SK-N-DZ (cell line): Measurements from ENCODE around the gene SLC8A2. TPM values are rescaled to one million over a fixed set of nuclear protein-coding genes. Genes with fewer than 3 reads are reported as not detected.

Experiments used
- DNase-seq: peaks from one replicate; pipeline ENCODE4 v3.0.0-alpha.2; 2015; ENCODE audit warnings: low spot score
- polyA plus RNA-seq, 2 experiments: library from polyadenylated mRNA; depleted of rRNA; stranded (reverse); fragments of >200 nt; gene quantifications; 2 replicates each; pipeline ENCODE4 v1.2.3, GENCODE V29; 2014

The SLC8A2 gene, protein sequence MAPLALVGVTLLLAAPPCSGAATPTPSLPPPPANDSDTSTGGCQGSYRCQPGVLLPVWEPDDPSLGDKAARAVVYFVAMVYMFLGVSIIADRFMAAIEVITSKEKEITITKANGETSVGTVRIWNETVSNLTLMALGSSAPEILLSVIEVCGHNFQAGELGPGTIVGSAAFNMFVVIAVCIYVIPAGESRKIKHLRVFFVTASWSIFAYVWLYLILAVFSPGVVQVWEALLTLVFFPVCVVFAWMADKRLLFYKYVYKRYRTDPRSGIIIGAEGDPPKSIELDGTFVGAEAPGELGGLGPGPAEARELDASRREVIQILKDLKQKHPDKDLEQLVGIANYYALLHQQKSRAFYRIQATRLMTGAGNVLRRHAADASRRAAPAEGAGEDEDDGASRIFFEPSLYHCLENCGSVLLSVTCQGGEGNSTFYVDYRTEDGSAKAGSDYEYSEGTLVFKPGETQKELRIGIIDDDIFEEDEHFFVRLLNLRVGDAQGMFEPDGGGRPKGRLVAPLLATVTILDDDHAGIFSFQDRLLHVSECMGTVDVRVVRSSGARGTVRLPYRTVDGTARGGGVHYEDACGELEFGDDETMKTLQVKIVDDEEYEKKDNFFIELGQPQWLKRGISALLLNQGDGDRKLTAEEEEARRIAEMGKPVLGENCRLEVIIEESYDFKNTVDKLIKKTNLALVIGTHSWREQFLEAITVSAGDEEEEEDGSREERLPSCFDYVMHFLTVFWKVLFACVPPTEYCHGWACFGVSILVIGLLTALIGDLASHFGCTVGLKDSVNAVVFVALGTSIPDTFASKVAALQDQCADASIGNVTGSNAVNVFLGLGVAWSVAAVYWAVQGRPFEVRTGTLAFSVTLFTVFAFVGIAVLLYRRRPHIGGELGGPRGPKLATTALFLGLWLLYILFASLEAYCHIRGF
- 0.07 and 0.32 TPM in 2 replicates for polyA plus RNA-seq (2014; cell fraction: cytosol; rRNA removed)
- polyA plus RNA-seq (2014; cell fraction: nucleus; rRNA removed) = 0.66 TPM in 1 of 2 replicates, not detected in the other

DNA sequence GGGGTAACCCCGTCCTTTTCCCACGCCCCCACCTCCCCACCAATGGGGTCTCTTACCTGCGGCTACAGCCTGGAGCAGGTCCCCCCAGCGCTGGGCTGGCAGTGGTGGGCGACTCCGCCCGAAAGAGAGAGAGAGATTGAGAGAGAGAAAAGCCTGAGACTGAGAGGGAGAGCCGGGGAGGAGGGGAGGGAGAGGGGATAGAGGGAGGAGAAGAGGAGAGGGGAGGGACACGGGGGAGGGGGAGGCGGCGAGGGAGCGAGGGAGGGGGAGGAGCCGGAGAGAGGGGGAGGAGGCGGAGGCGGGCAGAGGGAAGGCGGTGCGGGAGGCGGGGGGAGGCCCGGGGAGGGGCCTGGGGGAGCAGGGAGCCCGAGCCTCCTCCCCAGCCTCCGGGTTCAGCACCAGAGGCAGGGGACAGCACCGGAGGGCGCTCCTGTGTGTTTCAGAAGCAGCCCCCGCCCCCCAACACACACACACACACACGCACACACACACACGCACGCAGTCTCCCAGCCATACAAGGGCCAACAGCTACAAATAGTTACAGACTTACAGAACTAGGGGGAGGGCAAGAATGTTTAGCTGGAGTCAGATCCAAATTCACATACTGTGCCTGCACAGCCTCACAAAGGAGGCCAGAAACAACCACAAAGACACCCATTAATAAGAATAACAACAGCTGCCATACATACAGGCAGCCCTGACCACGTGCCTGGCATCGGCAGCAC is at the start of gene SLC8A2:
SLC8A2 (minus strand) TSS at position 161 of the 725 bp plus-strand sequence. CDS start 5,490 bp downstream, outside the sequence.
- DNase-seq = peak; percentile 44

DNA sequence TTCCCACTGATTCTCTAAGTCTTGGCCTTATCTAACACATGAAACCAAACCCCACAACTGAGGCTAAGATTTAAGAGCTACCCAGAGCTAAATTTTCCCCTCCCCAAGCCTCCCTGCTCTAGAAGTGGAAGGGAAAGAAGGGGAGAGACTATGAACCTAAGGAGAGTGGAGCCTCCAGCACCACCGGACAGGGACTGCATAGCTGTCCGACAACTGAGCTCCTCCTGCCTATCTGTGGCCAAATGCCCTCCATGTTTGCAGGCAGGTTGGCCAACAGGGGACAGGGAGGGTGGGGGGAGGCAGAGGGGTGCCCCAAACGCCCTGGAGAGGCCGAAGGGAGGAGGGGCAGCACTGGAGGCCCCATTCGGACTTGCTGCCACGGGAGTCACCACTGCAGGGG is 49.1 kb upstream of the SLC8A2 start:
- DNase-seq = no peak

DNA sequence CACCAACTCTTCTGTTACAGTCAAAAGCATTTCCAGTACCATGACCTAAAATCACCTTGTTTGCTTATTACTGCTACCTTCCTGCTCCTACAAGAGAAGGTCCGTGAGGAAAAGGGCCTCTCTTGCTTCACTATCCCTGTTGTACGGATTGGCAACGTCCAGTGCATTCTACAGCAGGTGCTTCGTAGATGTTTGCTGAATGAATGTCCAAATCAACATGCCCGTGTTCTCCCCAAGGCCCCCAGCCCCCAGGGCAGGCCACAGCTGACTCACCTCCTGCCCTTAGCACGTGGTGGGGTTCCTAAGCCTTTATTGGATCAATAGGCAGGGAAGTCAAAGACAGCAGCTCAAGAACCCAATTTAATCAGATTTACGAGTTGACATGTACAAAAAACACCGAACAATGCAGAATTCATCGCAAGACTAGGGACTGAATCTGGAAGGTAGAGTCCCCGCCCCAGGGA is 48.7 kb upstream of the SLC8A2 start:
- no peak for DNase-seq

DNA sequence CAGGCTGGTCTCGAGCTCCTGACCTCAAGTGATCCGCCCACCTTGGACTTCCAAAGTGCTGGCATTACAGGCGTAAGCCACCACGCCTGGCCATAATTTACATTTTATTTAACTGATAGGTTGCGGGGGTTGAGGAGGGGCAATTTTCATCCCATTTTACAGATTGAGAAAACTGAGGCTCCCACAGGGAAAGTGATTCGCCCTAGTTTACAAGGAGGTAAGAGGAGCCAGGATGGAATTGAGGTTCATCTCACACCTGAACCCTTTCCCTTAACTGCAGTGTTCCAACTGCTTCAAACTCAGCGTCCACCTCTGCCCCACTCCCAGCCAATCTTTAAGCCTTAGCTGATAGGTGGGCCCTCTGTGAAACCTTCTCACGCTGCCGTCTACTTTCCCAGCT is 47.2 kb upstream of the SLC8A2 start:
- DNase-seq = no peak

DNA sequence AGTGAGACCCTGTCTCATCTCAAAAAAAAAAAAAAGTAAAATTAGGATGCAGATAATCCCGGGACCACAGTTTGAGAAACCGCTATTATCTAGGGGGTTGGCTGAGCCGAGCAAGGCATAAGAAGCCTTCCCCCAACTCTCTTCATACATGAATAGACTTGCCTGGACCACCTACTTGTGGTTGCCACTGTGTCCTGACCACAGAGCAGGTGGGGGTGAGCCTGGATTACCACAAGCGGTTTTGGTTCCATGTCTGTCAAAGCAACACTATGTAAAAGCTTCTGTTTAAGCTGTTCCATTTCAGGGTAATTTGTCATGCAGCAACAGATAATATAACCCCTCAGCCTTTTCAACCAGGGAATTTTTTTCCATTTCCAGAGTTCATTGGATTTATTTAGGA is 46.4 kb upstream of the SLC8A2 start:
- no peak for DNase-seq

DNA sequence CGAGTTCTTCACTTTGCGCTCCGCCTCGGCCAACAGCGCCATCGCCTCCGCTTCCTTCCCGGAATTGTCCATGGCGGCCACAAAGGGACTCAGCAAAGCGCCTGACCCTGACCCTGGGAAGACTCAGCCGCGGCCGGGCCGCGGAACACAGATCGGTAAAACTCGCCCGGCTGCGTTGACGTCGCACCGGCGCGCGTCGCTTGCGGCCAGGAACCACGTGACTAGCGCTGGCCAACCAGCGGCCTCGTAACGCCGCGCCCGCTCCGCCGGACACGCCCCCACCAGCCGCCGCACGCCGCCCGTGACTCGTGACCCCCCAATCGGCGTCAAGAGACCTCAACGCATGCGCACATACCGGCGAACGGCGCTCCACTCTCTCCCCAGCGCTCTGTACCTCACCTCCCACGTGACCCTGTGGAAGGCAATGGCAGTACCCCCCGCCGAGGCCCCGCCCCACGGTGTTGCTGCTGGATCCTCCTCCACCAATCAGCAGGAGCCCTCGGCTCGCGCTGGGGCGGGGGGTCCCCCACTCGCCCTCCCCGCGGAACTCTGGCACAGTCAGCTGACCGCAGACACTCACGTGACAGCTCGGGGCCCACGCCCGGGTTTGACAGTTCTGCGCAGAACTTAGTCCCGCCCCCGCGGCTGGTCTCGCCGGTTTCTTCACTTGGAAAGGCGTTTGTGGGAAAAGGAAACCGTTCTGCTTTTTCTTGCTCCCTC is 43.3 kb upstream of the SLC8A2 start, which contains the start of gene NAPA:
NAPA (minus strand) TSS at position 195 of the 720 bp plus-strand sequence; CDS start at position 72, 123 bp downstream.
- DNase-seq = peak; percentile 98

DNA sequence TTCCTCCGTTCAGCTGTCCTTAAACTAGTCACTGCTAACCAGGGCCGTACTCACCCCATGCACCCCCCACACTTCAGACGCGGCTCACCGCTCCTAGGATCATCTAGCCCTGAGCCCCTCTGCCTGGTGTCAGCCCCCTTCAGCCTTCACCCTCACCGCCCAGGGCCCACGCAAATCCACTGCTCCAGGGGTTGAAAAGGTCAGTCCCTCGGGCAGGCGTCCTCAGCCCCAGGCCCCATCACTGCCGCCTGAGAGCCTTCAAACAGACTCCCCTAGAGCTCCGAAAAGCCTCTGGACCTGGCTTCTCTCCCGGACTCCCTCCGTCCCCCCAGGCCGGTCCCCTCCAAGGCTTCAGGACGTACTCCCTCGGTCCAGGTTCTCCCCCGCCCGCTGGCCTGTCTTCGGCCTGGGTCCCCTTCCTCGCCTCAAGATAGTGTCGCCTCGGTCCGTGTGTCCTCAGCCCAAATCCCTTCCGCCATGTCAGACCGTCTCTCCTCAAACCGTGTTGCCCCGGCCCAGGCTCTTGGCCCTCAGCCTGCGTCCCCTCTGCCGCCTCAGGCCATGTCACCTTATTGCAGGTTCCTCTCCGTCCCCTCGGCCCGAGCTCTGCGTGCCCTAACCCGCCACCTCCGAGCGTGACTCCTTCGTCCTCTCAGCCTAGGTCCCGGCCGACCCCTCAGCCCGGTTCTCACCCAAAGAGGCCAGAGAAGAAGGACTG is 42.6 kb upstream of the SLC8A2 start:
- DNase-seq = no peak

DNA sequence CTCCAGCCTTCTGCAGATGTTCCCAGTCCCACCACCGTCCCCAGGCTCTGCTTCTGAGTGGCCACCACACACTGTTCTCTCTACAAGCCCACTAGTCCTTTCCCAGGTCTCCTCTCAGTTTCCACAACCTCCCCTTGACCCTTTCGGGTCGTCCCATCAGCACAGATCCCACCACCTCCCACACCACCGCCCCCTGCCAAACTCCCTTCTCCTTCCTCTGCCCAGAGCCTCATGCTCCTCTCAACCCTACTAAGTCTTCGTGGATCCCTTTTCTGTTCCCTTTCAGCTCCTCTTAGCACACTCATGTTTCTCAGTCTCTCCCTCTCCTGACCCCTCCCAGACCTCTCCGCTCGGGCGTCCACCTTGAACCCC is 41.2 kb upstream of the SLC8A2 start:
- no peak for DNase-seq

DNA sequence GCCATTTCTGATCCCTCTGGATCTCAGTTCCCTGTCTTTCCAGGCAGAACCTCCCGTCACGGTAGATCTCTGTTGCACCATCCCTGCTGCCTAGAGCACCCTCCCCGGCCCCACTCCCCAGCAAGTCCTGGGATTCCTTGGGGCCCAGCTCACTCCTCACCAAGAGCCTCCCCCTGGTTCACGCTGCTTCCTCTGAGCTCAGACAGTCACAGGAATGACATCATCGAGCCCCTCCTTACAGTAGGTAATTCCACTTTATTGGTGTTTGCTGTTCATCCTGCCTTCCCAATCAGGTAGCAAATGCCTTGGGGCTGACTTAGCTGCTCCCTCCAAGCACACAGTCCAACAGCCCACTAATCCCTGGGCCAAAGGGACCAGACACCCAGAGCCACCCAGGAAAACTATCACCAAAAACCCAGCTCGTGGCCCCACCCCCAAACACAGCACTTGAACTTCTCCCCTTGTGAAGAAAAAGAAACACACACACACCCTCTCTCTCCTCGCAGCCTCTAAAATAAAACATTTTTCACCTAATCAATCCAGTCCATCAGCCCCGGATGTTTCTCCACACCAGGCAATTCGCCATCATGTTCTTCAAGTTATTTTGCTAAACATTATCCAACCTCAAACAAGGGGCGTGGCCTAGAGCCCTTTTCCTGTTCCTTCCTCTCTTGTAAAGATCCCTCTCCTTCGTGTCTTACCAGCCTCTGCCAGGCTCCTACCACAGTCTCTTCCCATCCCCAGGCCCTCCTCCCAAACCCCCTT is 40.7 kb upstream of the SLC8A2 start:
- DNase-seq = no peak

DNA sequence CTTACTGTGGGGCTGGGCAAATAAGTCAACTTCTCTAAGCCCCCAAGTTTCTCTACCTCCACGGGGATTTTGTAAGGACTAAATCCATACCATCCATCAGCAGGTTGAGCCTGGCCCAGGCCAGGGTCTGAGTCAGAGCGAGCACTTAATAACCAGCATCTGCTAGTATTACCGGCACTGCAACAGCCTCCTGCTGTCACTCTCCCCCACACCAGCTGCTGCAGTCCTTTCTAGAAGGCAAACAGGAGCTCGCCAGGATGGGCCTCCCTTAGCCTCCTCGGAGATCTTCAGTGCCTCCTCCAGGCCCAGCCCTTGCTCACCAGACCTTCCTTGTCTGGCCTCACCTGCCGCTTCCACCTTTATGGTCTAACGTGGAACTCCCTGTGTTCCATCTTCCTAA is 40.0 kb upstream of the SLC8A2 start:
- no peak for DNase-seq

DNA sequence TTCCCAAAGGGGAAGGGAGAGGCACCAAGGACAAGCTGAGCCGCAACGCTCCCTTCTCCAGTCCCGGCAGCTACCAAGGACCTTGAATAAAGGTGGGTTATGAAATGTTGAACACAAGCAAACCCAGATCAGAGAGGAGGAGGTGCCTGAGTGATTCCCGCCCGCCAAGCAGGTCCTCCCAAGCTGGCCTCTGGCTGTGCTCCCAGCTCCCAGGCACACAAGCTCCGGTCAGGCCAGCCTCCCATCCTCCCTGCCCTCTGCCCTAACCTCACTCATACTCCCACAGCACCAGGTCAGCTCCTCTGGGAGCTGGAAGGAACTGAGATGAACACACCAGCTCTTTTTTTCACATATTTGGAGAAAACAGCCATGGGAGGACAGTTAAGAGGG is 39.4 kb upstream of the SLC8A2 start:
- no peak for DNase-seq

DNA sequence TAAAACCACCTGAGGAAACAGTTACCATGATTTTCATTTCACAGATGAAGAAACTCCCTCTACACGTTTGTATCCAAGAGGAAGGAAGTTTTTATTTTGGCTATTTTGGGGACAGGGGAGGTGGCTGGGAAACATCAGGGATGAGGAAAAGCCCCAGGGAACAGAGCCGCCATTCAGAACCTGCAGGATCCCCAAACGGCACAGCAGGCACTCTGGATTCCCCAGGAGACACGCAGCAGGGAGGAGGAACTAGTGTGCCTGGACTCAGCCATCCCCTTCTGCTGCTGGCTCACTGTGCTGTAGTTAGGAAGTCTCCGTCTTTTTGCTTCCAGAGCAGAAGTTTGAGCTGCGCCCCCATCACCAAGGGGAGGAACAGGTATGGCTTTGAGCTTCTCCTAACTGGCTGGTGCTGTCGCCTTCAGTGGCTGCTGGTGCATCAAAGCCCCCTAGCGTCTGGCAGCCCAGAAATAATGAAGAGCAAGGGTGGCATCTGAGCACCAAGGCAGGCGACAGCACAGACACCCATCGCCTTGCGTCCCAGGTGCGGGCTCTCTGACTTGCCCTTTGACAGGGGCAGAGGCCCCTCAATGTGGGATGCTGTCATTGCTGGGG is 38.9 kb upstream of the SLC8A2 start:
- DNase-seq = no peak

DNA sequence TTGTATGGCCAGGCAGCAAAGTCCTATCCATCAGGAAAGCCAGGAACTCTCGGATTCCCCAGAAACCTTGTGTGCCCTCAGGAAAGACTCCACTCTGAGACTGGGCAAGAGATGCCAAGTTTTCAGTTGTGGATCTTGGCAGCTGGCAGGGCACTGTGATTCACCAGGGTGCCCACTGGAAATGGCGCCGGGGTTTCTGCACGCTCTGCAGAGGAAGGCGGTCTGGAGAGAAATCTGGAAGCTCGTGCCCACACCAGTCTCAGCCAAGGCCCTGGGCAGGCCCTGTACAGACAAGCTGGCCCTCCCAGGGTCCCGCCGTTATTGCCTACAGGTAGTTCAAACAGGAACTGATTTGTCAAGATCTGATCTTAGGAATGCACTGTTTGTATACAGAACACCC is 38.3 kb upstream of the SLC8A2 start:
- DNase-seq = no peak

DNA sequence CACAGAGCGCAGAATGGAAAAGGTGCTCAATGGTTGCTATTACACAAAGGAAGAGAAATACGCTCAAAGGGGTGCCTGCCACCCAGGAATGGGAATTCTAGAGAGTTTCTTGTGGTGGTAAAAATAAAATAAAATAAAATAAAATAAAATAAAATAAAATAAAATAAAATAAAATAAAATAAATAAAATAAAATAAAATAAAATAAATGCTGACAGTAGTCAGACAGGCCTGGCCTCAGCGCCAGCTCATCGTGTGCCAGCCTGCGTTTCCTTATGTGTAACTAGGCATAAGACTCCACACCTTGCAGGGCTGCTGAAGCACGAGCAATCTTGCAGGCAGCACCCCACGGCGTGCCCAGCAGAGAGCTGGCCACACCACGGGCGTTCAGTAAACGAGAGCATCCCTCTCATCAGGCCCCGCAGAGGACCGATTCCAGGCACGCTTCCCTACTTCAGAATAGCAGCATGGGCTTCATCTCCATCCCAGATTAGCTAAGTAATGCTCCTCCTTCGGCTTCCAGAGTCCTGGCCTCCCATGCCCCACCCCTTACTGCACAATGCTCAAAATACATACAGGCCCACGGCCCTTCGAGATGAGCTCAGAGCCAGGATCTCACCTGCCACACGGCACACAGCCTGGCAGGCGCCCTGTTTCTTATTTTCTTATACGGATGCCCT is 37.6 kb upstream of the SLC8A2 start:
- DNase-seq = no peak

DNA sequence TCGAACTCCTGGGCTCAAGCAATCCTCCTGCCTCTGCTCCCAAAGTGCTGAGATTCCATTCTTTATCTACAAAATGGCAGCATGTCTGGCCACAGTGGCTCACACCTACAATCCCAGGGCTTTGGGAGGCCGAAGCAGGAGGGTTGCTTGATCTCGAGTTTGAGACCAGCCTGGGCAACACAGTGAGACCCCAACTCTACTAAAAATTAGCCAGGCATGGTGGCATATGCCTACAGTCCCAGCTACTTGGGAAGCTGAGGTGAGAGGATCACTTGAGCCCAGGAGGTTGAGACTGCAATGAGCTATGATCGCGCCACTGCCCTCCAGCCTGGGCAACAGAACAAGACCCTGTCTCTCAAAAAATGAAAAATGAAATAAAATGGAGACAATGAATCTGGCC is 37.0 kb upstream of the SLC8A2 start:
- DNase-seq = no peak

DNA sequence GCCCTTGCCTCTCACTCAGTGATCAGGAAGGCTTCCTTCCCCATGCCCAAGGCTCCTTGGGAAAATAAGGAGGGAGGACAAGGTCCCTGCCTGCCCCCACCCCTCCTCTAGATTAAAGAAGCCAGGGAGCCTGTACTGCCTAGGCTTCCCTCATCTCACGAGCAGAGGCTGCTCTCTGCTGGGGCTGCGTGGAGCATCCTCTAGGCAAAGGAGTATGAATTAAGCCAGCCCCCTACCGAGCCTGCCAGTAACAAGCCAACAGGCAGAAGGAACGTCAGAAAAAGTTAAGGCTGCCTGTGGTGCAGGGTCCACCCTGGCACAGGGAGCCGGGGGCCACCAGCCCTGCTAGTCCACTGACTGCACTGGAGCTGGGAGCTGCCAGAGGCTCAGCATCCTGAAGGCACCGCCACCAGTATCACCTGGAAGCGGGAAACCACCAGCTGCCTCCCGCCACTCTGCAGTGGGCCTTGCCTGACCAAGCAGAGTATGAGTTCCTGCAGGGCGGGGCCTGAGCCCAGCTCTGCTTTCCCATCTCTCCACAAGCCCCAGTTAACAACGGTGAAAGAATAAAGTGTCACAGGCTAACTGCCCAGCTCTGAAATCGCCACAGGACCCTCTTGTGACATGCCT is 36.3 kb upstream of the SLC8A2 start:
- no peak for DNase-seq

DNA sequence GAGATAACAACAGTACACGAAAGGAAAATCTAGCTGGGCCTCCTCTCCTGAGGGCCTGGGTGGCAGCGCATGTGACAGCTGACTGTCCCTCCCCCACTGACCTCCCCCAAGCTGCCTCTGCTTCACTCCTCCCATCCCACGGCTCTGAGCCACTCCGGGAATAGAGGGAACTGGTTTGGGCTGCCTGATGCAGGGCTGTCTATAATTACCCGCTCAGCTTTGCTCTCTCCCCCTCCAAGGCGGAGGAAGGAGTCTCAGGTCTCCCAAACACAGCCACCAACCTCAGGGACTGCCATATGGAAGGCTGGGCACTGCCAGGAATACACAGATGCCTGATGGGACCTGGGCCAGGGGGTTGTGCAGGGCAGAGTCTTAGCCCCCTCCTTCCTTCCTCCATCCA is 35.3 kb upstream of the SLC8A2 start:
- no peak for DNase-seq

DNA sequence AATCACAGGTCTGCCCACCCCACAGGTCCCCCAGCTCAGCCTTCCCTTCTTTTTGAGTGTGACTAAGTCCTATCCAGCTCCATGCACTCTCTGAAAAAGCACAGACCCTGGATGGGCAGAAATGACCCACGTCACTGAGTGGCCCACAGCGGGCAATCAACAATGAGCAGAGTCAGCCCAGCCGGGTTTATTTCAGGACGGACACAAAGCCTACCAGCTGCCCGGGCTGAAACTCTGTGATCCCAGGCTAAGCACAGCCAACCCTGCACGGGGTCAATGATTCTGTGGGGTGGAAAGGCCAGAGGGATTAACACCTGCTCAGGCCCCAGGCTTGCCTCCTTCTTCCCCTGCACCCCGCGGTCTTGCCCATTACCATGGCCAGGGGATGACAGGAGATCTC is 34.8 kb upstream of the SLC8A2 start:
- no peak for DNase-seq
